Measurements from ENCODE around the gene RSU1. TPM values are rescaled to one million over a fixed set of nuclear protein-coding genes. Genes with fewer than 3 reads are reported as not detected.

RSU1 gene
- total and polyA plus RNA-seq, 2 donors (not counting 3 experiments of a cell fraction or from before 2014, with no cell fraction given) = 80.2 to 104 TPM

DNA sequence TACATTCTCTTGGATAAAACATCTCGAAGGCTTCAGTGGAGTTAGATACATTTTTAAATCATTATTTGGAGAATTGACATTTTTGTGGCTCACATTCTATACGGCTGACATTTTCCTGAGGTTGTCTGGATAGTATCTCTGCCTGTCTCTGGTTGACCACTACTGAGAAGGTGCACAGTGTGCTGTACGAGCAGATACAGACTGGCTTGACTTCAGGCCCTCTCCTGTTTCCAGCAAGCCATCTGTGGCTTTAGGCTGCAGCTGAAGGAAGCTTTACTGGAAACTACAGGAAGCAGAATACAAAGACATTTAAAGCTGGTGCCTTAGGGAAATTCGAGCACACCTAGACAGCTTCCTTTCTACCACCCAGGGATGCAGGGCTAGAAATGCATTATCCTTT lies 39.3 kb upstream of the RSU1 start:
- H3K4me1 ChIP-seq (ENCODE audit: control insufficient read depth, extremely low read depth, insufficient read depth, low read length) = peaks cover 23% of the 10 kb centered on the region
- H3K27ac ChIP-seq (ENCODE audit: insufficient read depth, low read depth, low read length) = peak overlapping the region; percentile 12
- intact Hi-C loops (cut with micrococcal nuclease) = loop anchor here (1.0 kb wide), 1 partner anchor 131 kb away; no protein-coding TSS in a partner anchor
- peak overlapping the region; percentile 48 for H2AFZ ChIP-seq (ENCODE audit: low read depth, low read length)
- FAIRE-seq = peak; percentile 70
- no peaks in the 10 kb centered on the region for H3K9me1 ChIP-seq (replicated peaks; ENCODE audit: control insufficient read depth, extremely low read depth, insufficient read depth, low read length)
- dilution Hi-C loops (cut with MboI; ENCODE audit: extremely low pct_ligation_motif_present, low sequenced_read_pairs) = no loop called here
- ChIA-PET CTCF (interaction anchor here (1.0 to 1.6 kb wide), 3 partner anchors 35 to 374 kb away, joined by 3 to 5 read pairs (median 3); no protein-coding TSS in a partner anchor), POLR2A (interaction anchor here (1.4 kb wide), 1 partner anchor 345 kb away, joined by 3 read pairs; the partner anchor contains the start of gene TRDMT1)
- TF ChIP-seq POLR2A (IDR thresholded peaks at IDR 0.05; ENCODE audit: low read depth, low read length) (no peak), EZH2 (IDR thresholded peaks at IDR 0.05; ENCODE audit: borderline replicate concordance, low read depth, low read length, severe bottlenecking) (no peak), MAX (IDR thresholded peaks at IDR 0.05; ENCODE audit: insufficient read depth, insufficient read length) (no peak), POLR2AphosphoS5 (IDR thresholded peaks at IDR 0.05; ENCODE audit: insufficient read depth, low read depth, low read length) (no peak), JUN (IDR thresholded peaks at IDR 0.05; ENCODE audit: borderline replicate concordance, insufficient read depth, insufficient read length, low read depth) (no peak), MYC (IDR thresholded peaks at IDR 0.05; ENCODE audit: low read depth, low read length) (no peak), GATA2 (IDR thresholded peaks at IDR 0.05; ENCODE audit: insufficient read depth, insufficient read length, low read depth, low read length) (no peak), FOS (IDR thresholded peaks at IDR 0.05; ENCODE audit: borderline replicate concordance, insufficient read depth, low read length) (no peak)
- TF ChIP-seq, protein P1, sequence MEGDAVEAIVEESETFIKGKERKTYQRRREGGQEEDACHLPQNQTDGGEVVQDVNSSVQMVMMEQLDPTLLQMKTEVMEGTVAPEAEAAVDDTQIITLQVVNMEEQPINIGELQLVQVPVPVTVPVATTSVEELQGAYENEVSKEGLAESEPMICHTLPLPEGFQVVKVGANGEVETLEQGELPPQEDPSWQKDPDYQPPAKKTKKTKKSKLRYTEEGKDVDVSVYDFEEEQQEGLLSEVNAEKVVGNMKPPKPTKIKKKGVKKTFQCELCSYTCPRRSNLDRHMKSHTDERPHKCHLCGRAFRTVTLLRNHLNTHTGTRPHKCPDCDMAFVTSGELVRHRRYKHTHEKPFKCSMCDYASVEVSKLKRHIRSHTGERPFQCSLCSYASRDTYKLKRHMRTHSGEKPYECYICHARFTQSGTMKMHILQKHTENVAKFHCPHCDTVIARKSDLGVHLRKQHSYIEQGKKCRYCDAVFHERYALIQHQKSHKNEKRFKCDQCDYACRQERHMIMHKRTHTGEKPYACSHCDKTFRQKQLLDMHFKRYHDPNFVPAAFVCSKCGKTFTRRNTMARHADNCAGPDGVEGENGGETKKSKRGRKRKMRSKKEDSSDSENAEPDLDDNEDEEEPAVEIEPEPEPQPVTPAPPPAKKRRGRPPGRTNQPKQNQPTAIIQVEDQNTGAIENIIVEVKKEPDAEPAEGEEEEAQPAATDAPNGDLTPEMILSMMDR (IDR thresholded peaks at IDR 0.05; ENCODE audit: extremely low read depth in 1 of 2, insufficient read depth in 1 of 2, low read depth in 1 of 2, low read length in 2 of 2) = no peak
- H3K4me2 ChIP-seq (ENCODE audit: insufficient read depth, low read length) = no peak overlapping the region
- H3K9ac ChIP-seq (replicated peaks; ENCODE audit: extremely low read depth, insufficient read depth, low read length) = no peak overlapping the region
- H3K9me3 ChIP-seq (replicated peaks; ENCODE audit: control insufficient read depth, insufficient read depth, low read length) = no peaks in the 10 kb centered on the region
- no peaks in the 10 kb centered on the region for H4K20me1 ChIP-seq (replicated peaks; ENCODE audit: control insufficient read depth, extremely low read depth, insufficient read depth, low read length)
- BruUV-seq (replicated peaks) = no TSS peak
- H3K36me3 ChIP-seq (ENCODE audit: control insufficient read depth in 2 of 2, extremely low read depth in 1 of 2, insufficient read depth in 2 of 2, low read length in 2 of 2) = no peaks in the 10 kb centered on the region
- H3K27me3 ChIP-seq (ENCODE audit: control insufficient read depth in 2 of 2, insufficient read depth in 2 of 2, low read length in 2 of 2) = no peaks in the 10 kb centered on the region
- no peaks in the 10 kb centered on the region for H3K79me2 ChIP-seq (ENCODE audit: control insufficient read depth, insufficient read depth, low read length)
- DNase-seq (ENCODE audit: low read depth, low spot score) = peak; percentile 66
- no peak overlapping the region for H3K4me3 ChIP-seq (replicated peaks in 1 of 3; ENCODE audit: insufficient read depth in 1 of 3, low read depth in 1 of 3, low read length in 3 of 3)
